ENCODE results near the gene C1orf167. TPM values are rescaled to one million over a fixed set of nuclear protein-coding genes. Genes with fewer than 3 reads are reported as not detected.
A peak's percentile ranks its signal among the peaks of the same experiment; 100 is the strongest.

C1orf167 gene
- total and polyA plus RNA-seq, 2 of the 13 experiments (the other 11 are each of a cell fraction or from before 2014, with no cell fraction given): not detected

GRCh38 chr1:11735854-11736745 is 25.9 kb upstream of the C1orf167 start, which contains the start of gene AGTRAP (continued):
- TF ChIP-seq ZBTB40 (IDR thresholded peaks at IDR 0.05) (no peak), ZBTB40 (CRISPR knock-in tag; IDR thresholded peaks at IDR 0.05) (0 out of 2 replicates have a peak, but pooled peaks have one; percentile 26), NCOR1 (IDR thresholded peaks at IDR 0.05; ENCODE audit: borderline replicate concordance, low read length) (no peak), TEAD2 (CRISPR knock-in tag; IDR thresholded peaks at IDR 0.05) (no peak), SCMH1 (CRISPR knock-in tag; IDR thresholded peaks at IDR 0.05; ENCODE audit: borderline replicate concordance) (no peak), MLX (CRISPR knock-in tag; IDR thresholded peaks at IDR 0.05) (peak; percentile 80), SRF (IDR thresholded peaks at IDR 0.05; ENCODE audit: low read depth, low read length) (no peak), ZFP41 (CRISPR knock-in tag; IDR thresholded peaks at IDR 0.05; ENCODE audit: borderline replicate concordance) (no peak; the same call in 1 of the 2 replicates), ZNF230 (CRISPR knock-in tag; IDR thresholded peaks at IDR 0.05) (peak; percentile 79; the same call in 1 of the 2 replicates), ZSCAN22 (CRISPR knock-in tag; IDR thresholded peaks at IDR 0.05) (no peak), SRY (CRISPR knock-in tag; IDR thresholded peaks at IDR 0.05) (peak; percentile 63; the same call in 1 of the 2 replicates)
- TF ChIP-seq, protein P1, sequence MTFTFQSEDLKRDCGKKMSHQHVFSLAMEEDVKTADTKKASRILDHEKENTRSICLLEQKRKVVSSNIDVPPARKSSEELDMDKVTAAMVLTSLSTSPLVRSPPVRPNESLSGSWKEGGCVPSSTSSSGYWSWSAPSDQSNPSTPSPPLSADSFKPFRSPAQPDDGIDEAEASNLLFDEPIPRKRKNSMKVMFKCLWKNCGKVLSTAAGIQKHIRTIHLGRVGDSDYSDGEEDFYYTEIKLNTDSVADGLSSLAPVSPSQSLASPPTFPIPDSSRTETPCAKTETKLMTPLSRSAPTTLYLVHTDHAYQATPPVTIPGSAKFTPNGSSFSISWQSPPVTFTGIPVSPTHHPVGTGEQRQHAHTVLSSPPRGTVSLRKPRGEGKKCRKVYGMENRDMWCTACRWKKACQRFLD (CRISPR knock-in tag; IDR thresholded peaks at IDR 0.05; ENCODE audit: borderline replicate concordance): peak; percentile 24; the same call in 1 of the 2 replicates

Data from HepG2 (cell line).